HG03097 (cell line): ENCODE measurements around the gene GPR4.

Experiments used
- ATAC-seq: cut with Tn5 transposase; IDR thresholded peaks from one replicate; pipeline ENCODE4 v1.9.1; 2021; ENCODE audit not compliant: unreplicated experiment, low FRiP score

GPR4 gene

DNA sequence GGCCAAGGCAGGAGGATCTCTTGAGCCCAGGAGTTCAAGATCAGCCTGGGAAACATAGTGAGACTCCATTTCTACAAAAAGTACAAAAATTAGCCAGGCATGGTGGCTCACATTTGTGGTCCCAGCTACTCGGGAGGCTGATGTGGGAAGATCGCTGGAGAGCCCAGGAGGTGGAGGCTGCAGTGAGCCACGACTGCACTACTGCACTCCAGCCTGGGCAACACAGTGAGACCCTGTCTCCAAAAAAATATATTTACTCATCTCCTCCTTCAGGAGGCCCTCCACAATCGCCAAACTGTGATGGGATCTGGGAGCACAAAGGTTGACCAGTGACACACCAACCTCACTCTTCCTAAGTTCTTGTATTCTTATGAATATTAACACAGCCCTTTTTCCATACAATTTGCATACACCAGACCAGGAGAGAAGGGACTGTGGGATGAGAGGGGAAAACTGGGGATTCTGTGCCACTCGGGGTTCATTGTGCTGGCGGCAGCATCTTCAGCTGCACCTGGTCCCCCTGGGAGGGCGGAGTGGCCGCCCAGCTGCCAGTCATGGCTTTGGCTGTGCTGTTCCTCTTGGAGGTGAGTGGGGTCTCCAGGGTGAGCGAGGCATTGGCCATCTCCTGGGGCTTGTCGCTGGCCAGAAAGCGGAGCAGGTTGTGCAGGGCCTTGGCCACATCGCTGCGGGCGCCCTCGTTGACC, 11.6 kb downstream of the GPR4 start:
- ATAC-seq: no peak

DNA sequence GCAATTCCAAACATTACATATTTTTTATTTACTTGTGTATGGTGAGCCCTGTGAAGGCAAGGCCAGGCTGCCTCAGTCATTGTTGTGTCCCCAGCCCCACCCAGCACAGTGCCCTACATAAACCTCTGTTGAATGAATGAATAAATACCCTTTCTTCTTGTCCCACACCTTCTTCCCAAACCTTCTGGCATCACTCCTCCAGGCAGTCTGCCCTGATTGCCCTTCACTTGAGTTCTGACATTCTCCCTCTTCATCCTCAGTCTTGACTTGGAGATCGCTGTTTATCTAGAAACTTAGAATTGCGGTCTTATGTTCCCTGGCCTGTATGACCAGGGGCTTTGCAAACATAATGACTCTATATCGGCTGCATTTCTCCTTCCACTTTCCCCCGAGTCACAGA, 12.2 kb downstream of the GPR4 start:
- no peak for ATAC-seq

DNA sequence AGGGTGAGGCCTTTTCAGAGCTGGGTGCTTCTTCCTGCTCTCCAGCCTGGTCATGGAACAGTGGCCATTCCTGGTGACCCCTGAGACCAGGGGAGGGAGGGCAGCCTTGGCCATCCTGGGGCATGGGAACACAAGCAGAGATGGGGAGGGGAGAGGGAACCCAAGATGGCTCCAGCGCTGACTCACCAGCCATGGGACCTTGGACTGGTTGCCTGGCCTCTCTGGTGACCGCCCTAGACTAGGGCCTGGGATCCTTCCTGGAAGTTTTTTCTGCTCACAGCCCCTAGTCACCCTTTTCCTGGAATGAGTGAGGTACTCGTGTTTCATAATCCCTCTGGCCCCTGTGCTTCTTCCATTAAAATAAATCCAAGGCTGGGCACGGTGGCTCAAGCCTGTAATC, 14.1 kb downstream of the GPR4 start:
- no peak for ATAC-seq

DNA sequence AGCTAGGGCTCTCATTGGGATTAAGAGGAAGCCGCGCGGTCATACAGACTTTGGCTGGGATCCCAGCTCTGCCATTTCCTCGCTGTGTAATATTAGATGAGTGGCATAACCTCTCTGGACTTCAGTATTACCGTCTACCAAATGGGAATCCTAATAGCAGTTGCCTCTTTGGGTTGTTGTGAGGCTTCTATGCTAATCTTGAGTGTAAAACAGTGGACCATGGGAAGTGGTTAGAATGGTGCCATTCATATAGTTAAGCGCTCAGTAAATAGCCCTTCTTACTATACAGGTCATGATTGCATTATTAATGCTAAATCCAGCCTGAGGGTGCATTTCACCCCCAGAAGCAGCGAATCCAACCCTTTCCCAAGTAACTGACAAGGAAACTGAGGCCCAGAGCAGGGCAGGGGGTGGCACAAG, 16.8 kb downstream of the GPR4 start:
- no peak for ATAC-seq

DNA sequence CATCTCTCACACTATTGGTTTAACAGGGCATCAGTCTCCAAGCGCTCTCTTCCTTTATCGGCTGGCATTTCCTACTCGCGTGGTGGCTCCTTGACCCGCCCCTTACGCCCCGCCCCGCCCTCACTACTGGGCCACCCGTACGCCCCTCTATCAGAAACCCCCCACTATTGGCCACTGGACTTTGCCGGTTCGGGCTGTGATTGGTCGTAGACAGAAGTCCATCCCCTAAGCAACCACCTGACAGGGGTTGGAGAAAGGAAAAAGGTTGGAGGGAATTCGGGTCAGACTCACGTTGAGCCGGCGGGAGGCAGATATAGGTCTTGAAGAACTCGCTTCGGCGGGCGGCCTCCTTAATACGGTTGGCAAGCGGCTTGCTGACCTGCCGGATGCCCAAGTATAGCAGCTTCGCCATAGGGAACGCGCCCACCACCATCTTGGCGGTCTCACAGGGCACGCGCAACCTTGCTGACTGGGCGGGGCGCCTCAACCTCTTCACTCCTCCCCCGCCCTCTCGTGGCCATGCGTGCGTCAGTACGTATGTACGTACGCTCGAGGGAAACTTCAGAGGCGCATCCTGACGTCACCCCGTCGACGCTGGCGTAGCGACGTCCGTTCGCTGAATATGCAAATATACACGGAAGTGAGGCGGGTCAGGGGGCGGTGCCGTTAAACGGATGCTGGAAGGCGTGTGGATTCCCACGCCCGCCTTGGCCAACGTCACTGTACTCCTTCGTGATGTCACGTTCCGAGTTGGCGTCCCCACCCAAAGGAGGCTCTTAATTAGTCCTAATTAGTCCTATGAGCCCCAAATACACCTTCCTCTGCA, 17.5 kb downstream of the GPR4 start, which contains the start of gene OPA3:
Gene OPA3, minus strand, starts transcription at position 471 of the 826 bp plus-strand sequence. Its CDS starts 38 bp downstream, at position 433.
- peak; percentile 78 for ATAC-seq

DNA sequence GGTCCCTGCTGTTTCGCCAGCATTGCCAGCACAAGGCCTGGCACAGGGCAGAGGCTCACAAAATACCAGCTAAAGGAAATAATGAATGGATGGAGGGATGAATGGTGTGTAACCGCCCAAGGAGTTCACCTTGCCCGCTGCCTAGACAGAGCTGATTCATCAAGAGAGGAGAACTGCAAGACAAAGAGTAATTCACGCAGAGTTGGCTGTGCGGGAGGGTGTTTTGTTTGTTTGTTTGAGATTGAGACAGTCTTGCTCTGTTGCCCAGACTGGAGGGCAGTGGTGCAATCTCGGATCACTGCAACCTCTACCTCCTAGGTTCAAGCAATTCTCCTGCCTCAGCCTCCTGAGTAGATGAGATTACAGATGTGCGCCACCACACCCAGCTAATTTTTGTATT, 20.4 kb downstream of the GPR4 start:
- no peak for ATAC-seq

DNA sequence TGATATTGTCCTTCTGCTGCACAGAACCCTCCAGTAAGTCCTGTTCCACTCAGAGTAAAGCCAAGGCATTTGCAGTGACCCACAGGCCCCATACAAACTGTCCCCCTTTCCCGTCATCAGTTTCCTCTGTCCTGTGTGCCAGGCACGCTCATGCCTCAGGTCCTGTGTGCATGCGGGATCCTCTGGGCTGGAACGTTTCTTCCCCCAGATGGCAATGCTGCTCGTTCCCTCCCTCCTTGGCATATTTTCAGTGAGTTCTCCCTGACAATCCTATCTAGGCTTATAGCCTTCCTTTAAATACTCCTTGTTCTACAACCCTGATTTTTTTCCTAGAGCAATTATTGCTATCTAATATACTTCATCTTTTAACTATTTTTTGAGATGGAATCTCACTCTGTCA, 23.2 kb downstream of the GPR4 start:
- no peak for ATAC-seq

DNA sequence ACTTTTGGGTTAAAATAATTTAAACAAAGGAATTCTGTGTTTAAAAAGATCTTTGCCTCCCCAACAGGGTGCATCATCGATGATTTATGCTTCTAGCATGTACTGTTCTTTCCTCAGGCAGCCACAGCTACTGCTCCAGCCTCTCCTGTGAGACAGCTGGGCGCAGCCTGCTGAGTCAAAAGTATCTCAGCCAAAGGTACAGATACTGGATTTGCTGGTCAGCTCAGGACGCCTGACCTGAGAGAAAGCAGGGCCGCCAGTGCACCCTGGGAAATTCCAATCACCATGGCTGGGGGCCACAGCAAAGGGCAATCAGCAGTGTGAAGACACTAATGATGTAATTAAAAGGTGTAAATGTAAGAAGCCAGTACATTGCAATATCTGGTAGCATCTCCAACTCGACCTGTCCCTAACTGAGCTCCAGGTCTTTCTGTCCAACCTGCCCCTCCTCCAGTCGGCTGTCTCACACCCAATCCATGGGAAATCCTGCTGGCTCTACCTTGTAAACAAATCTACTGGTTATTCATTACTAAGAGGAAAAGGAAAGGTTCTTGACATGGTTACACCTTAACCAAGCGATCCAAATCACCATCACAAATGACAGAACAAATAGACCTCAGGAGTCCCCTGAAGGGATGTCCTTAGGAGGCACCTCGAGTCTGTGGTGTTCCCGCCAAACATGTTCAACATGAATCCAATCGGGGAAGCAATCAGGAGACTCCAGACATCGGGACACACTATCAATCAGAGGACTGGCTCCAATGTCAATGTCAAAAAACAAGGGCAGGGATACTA, 24.7 kb downstream of the GPR4 start:
- no peak for ATAC-seq

DNA sequence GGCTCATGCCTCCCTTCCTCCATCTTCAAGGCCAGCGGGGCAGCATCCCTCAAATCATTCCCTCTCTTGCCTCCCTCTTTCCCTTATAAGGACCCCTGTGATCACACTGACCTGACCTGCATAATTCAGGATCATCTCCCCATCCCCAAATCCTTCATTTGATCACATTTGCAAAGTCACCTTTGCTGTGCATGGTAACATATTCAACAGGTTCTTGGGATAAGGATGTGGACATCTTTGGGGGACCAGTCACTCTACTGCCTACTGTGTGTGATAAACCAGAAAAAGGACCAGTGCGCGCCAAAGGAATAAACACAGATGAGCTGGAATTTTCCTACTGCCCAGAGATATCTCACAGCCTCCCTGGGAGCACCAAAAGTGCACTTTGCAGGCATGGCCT, 25.3 kb downstream of the GPR4 start:
- ATAC-seq: no peak

DNA sequence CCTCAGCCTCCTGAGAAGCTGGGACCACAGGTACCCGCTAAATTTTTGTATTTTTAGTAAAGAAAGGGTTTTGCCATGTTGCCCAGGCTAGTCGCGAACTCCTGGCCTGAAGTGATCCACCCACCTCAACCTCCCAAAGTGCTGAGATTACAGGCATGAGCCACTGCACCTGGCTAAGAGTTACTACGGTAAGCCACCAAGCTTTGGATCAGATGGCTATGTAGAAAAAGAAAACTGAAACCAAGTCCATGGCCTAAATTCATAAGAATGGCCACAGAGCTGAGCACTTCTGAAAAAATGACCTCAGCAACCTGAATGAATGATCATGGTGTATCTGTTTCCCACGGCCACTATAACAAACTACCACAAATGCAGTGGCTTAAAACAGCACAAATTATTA, 26.8 kb downstream of the GPR4 start:
- ATAC-seq: no peak

DNA sequence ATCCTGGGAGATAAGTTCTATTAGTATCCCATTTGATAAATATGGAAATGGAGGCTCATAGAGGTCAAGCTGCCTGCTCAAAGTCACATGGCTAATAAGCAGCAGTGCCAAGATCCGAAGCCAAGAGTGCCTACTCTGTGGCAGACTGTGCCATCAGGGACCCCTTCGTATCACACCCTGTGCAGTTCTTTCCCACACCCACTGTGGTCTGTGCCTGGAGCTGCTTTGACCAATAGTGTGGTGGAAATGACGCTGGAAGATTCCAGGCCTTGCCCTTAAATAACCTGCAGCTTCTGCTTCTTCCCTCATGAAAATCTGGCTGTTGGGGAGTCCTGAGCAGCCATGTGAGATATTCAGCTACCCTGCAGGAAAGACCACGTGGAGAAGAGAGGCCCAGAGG, 27.5 kb downstream of the GPR4 start:
- ATAC-seq: no peak

DNA sequence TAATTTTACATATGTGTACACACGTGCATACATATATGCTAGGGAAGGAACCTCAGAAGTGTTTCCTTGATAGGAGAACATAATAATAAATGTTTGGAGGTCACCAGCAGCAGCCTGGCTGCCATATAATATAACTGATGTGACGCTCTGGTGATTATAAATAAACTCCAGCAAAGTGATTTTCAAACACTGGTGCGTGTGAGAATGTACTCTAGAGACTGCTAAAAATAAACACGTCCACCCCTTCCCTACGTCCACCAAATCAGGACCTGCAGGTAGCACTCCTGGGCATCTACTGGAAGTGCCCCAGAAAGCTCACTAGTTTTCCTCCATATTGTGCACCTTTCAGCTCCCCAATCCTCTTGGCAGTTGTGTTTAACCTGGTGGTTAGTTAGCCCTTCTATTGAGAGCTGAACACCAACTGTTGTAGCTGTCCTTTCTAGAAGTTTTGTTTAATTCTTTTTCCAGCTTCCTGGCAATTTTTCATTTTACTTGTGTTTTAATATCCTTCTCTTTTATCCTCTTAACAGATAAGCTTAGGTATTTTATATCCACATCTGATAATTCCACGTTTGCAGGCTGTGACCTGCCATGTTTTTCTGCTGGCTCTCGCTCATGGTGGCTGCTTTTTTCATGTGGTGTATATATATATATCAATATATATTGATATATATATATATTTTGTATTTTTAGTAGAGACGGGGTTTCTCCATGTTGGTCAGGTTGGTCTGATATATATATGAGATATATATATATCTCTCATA, 30.4 kb downstream of the GPR4 start:
- no peak for ATAC-seq

DNA sequence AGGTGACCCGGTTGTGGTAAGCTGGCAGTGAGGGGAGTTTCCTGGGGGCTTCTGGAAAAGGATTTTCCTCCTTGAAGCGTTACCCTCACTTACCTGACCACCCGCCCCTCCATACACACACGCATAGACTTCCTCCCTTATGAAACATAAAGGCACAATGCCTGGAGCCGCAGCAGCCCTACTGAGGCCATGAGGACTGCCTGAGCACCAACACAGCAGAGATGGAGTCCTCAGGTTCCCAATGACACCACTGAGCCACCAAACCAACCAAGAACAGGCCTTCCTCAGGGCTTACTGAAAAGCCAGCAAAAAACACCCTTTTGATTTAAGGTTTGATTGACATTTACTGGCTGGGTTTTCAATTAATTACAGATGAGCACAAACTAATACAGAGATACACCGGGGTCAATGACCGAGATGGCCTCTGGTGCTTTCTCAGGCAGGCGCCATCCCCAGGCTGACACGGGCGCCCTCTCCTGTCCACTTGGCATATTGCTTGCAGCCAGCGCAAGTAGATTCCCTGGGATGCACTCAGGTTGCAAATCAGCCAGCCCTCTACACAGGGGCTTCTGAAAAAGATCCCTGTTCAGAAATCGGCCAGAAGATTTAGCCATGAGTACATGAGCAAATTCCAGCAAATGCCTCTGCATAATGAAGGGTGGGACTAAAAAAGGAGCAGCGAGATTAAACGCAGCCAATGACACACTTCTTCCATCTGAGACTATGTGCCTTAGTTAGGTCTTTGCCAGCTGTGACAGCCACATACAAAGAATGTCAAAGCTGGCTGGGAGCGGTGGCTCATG, 32.2 kb downstream of the GPR4 start:
- ATAC-seq: no peak

DNA sequence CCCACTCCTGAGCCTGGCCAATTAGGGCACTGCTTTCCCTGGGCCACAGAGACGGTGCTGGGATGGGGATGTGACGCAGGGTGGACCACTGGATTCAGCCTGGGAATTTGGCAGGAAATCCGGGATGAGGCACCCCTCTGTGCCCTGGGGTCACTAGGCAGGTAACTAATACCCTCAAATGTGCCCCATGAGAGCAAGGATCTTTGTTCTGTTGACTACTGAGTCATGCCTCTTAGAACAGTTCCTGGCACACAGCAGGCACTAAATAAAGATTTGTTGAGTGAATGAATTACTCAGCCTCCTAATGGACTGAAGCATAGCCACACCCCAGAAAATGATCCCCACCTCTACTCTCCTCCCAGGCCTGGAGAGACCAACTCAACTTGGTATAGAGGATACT, 33.3 kb downstream of the GPR4 start:
- ATAC-seq: no peak

DNA sequence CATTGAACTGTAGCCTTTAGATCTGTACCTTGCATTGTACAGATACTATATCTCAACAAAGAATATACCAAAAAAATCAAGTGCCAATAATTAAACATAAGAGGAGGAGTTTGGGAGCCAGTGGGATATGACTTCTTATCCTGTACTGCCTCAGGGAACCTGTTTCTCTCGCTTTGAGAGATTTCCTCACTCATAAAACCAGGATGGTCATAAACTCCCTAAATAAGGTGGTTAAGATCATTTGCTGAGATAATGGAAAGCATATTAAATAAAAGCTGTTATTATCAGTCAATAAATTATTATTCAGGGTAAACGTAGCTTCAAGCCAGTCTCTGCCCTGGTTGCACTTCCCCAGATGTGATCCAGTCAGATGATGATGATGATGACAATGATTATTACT, 34.4 kb downstream of the GPR4 start:
- ATAC-seq: no peak

DNA sequence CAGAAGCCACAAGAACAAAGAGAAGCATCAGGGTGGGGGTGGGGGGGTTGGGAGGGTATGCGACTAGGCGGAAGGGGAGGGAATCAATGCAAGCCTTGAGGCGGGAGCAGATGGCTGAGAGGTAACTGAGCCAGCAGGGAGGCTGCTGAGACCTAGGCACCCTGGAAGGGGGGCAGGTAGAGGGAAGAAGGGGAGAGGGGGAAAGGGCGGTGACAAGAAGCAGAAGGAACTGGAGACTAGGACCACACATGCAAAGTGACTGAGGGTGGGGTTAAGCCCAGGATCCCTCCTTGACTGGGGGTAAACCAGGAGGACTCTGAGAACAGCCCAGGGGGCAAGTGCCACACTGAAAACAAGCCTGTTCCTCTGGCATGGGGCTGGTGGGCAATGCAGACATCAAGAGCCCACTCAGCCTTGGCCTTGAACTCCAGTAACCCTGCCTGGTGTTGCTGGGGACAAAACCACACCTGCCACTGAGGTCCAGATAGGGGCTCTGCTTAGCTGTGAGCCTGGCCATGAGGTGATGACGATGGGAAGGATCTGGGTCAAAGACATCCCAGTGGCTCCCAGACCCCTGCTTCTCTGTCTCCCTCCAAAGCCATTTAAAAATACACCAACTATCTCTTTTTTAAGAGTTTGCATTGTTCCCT, 37.8 kb downstream of the GPR4 start:
- no peak for ATAC-seq

DNA sequence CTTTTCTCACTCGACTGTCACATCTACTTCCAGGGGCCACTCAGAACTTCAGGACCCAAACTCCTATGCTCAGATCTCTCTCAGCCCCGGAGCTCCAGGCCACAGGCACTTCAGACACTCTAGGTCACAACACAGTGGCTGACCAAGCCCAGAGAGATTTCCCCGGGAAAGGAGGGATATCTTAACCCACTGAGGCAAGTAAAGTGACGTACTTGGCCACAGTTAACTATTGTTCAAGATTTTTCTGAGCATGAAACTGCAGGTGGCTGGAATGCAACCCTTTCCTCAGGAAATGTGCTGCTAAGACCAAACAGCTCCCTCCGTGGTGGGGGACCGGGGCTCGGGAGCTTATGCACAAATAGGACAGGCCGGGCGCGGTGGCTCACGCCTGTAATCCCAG, 41.3 kb downstream of the GPR4 start:
- ATAC-seq: no peak

DNA sequence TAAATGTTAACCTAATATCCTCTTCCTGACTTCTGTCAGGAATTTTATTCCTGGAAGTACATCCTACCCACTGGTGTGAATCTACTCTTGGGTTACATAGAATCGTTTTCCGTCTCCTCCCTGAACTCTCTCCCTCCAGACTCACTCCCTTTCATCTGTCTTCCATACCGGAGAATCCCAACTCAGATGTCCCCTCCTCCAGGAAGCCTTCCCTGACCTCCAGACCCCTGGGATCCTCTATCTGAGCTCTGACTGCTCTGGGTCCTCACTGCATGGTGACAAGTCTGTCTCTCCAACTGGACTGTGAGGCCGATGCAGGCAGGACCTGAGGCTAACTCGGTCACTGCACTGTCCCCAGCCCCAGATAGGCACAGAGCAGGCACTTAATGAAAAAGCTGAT, 42.0 kb downstream of the GPR4 start:
- ATAC-seq: no peak

DNA sequence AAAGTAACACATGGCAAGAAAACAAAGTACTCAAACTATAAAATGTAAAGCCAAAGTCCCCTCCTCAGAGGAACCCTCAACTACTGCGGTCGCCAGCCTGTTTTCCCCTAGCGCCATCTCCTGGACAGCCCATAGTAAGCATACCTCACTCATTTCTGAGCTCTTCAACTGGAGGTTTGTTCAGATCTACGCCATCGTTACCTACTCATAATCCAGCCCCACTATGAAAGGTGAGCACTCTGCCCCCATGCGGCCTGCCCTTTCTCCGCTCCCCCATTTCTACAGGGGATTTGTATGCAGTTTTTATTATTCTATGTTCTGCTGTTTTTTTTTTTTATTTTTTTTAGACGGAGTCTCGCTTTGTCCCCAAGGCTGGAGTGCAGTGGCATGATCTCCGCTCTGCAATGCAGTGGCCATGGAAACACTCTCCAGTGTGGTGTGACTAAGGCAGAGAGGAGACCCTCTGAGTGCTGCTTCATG, 43.6 kb downstream of the GPR4 start:
- no peak for ATAC-seq
